CD14-positive monocyte (primary cell): Measurements from ENCODE around the gene PGM2L1. TPM values are rescaled to one million over a fixed set of nuclear protein-coding genes. Genes with fewer than 3 reads are reported as not detected.

Experiments used
- DNase-seq, 3 donors: peaks; one replicate each; pipeline ENCODE4 v3.0.0-alpha.2; 2011 to 2022
- H2AFZ ChIP-seq: 2 replicates; pipeline ENCODE4 v1.6.0; 2012; ENCODE audit warnings: mild to moderate bottlenecking, low read depth, low read length, inconsistent platforms; ENCODE audit not compliant: insufficient read depth, poor library complexity, severe bottlenecking
- H3K27ac ChIP-seq, 2 donors: 1 replicate in 1 of 2; 2 replicates in 1 of 2; pipeline ENCODE4 v1.5.1; 2012 to 2013; ENCODE audit warnings: low read length in 2 of 2, control low read depth in 1 of 2, inconsistent platforms in 1 of 2, low read depth in 1 of 2, mild to moderate bottlenecking in 1 of 2
- H3K27me3 ChIP-seq, 2 donors: one replicate each; pipeline versions ENCODE4 v1.6.0 to v1.6.1; 2011 to 2013; ENCODE audit warnings: low read length in 2 of 2; ENCODE audit not compliant: control insufficient read depth in 2 of 2, insufficient read depth in 2 of 2
- H3K36me3 ChIP-seq, 2 donors: replicated peaks in 1 of 2; 1 replicate in 1 of 2; 2 replicates in 1 of 2; pipeline versions ENCODE4 v1.5.1 to v1.6.1; 2012 to 2013; ENCODE audit warnings: low read length in 2 of 2, control low read depth in 1 of 2, inconsistent platforms in 1 of 2, mild to moderate bottlenecking in 1 of 2; ENCODE audit not compliant: insufficient read depth in 2 of 2, control insufficient read depth in 1 of 2
- H3K4me1 ChIP-seq, 2 donors: 1 replicate in 1 of 2; 2 replicates in 1 of 2; pipeline versions ENCODE4 v1.5.1 to v1.6.1; 2012 to 2013; ENCODE audit warnings: low read length in 2 of 2, control low read depth in 1 of 2, inconsistent platforms in 1 of 2, mild to moderate bottlenecking in 1 of 2, moderate library complexity in 1 of 2; ENCODE audit not compliant: insufficient read depth in 2 of 2, control insufficient read depth in 1 of 2
- H3K4me2 ChIP-seq: replicated peaks from 2 replicates; pipeline ENCODE3; 2012; ENCODE audit warnings: low read length, moderate library complexity, mild to moderate bottlenecking; ENCODE audit not compliant: poor library complexity, severe bottlenecking; ENCODE audit errors: extremely low read depth
- H3K4me3 ChIP-seq, 3 experiments: fragments of 200-600 bp in 1 of 3; sonication (generic) in 1 of 3; replicated peaks in 1 of 3; 1 replicate in 2 of 3; 2 replicates in 1 of 3; pipeline ENCODE4 v1.5.1; 2011 to 2013; ENCODE audit warnings: low read length in 3 of 3, mild to moderate bottlenecking in 3 of 3, control low read depth in 2 of 3, low read depth in 2 of 3, inconsistent platforms in 1 of 3, moderate library complexity in 1 of 3
- H3K79me2 ChIP-seq: 2 replicates; pipeline ENCODE4 v1.6.0; 2012; ENCODE audit warnings: mild to moderate bottlenecking, control low read depth, inconsistent platforms, low read length, moderate library complexity; ENCODE audit not compliant: insufficient read depth
- H3K9ac ChIP-seq: 2 replicates; pipeline ENCODE4 v1.6.0; 2017; ENCODE audit warnings: low read length, mild to moderate bottlenecking; ENCODE audit not compliant: insufficient read depth, poor library complexity, severe bottlenecking
- H3K9me3 ChIP-seq, 2 donors: replicated peaks in 1 of 2; 1 replicate in 1 of 2; 2 replicates in 1 of 2; pipeline versions ENCODE4 v1.5.1 to v1.6.1; 2012 to 2013; ENCODE audit warnings: low read length in 2 of 2, control low read depth in 1 of 2; ENCODE audit not compliant: control insufficient read depth in 1 of 2, insufficient read depth in 1 of 2
- H4K20me1 ChIP-seq: 2 replicates; pipeline ENCODE4 v1.6.0; 2012; ENCODE audit warnings: mild to moderate bottlenecking, low read length, control low read depth, moderate library complexity; ENCODE audit not compliant: insufficient read depth
- H3K27ac Mint-ChIP-seq, 7 donors: one replicate each; pipeline ENCODE4 v1.8.0; 2020; ENCODE audit warnings: mild to moderate bottlenecking in 7 of 7, mixed read lengths in 7 of 7, moderate library complexity in 6 of 7, inconsistent platforms in 2 of 7
- H3K27me3 Mint-ChIP-seq, 3 donors: one replicate each; pipeline ENCODE4 v1.8.0; 2021 to 2022; ENCODE audit warnings: low read depth in 3 of 3, mild to moderate bottlenecking in 3 of 3, mixed read lengths in 3 of 3, moderate library complexity in 3 of 3, inconsistent platforms in 1 of 3
- H3K36me3 Mint-ChIP-seq, 2 donors: one replicate each; pipeline ENCODE4 v1.8.0; 2020; ENCODE audit warnings: mixed read lengths in 2 of 2, inconsistent platforms in 1 of 2, mild to moderate bottlenecking in 1 of 2
- H3K4me1 Mint-ChIP-seq: one replicate; pipeline ENCODE4 v1.8.0; 2020; ENCODE audit warnings: mild to moderate bottlenecking, mixed read lengths
- H3K4me3 Mint-ChIP-seq, 2 donors: one replicate each; pipeline ENCODE4 v1.8.0; 2020; ENCODE audit warnings: mild to moderate bottlenecking in 2 of 2, mixed read lengths in 2 of 2, moderate library complexity in 1 of 2
- H3K9me3 Mint-ChIP-seq, 7 donors: one replicate each; pipeline ENCODE4 v1.8.0; 2020 to 2022; ENCODE audit warnings: mixed read lengths in 7 of 7, mild to moderate bottlenecking in 6 of 7, moderate library complexity in 6 of 7, inconsistent platforms in 2 of 7
- CTCF ChIP-seq: fragments of 200-600 bp; IDR thresholded peaks from one replicate; pipeline ENCODE4 v1.8.0; 2022; ENCODE audit warnings: antibody characterized with exemption, mild to moderate bottlenecking
- WGBS: methylation state at CpG from one replicate; pipeline ENCODE4 v1.1.5; 2013; ENCODE audit warnings: missing lambda C conversion rate; ENCODE audit not compliant: insufficient coverage; 5-methylcytosine and 5-hydroxymethylcytosine counted together
- intact Hi-C, 2 donors: fragments of 100-400 bp; cut with micrococcal nuclease; formaldehyde crosslinking; loops; one replicate each; pipeline versions ENCODE4 v1.15.0 to v1.15.1; 2023
- polyA plus RNA-seq, 3 donors: library from polyadenylated mRNA; depleted of rRNA in 1 of 3; unstranded in 2 of 3; stranded (reverse) in 1 of 3; fragments of 300-500 nt in 2 of 3; fragments of >200 nt in 1 of 3; fragmentation: Illumina TruSeq in 2 of 3; gene quantifications; 1 replicate in 2 of 3; 2 replicates in 1 of 3; pipeline ENCODE4 v1.2.3, GENCODE V29; 2012 to 2021

PGM2L1 gene
- polyA plus RNA-seq, 3 donors: 0.25 to 0.81 (median 0.62) TPM

DNA sequence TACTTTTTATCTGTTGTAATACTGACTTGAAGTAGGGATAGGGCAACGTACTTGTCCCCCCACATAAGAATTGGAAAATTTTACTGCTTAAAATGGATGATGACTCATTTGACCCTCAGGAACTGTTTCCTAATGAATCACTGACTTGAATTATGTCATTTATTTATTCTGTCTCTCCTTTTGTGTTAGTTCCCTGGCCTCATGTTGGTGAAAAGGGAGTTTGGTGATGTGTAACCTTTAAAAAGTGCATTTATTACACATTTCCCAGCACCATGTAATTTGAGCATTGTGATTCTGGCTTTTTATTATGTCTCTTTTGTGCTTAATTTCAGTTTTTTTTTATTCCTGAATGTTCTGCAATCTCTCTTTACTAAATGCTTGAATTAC is 20.3 kb upstream of the PGM2L1 start:
- Mint-ChIP-seq H3K9me3 (no peaks in the 10 kb centered on the region), H3K27ac (no peak overlapping the region), H3K27me3 (peaks cover 0 to 3% (median 0%) of the 10 kb centered on the region in 3 donors), H3K4me1 (no peaks in the 10 kb centered on the region), H3K4me3 (no peak overlapping the region), H3K36me3 (no peaks in the 10 kb centered on the region)
- no CpG with 5 or more reads among the region's 1 CpG for WGBS
- Histone ChIP-seq H3K4me2 (no peak overlapping the region), H3K27me3 (no peaks in the 10 kb centered on the region), H3K4me1 (no peaks in the 10 kb centered on the region), H3K9ac (no peak overlapping the region), H3K27ac (no peak overlapping the region), H3K79me2 (no peaks in the 10 kb centered on the region), H4K20me1 (no peaks in the 10 kb centered on the region), H3K9me3 (no peaks in the 10 kb centered on the region), H3K36me3 (no peaks in the 10 kb centered on the region), H2AFZ (no peak overlapping the region), H3K4me3 (no peak overlapping the region)
- intact Hi-C loops: no loop called here
- no peak for TF ChIP-seq CTCF
- DNase-seq: no peak

GRCh38 chr11:74417860-74418508 is 19.8 kb upstream of the PGM2L1 start:
- H3K36me3 Mint-ChIP-seq: no peaks in the 10 kb centered on the region
- intact Hi-C loops: no loop called here
- no CpG with 5 or more reads among the region's 4 CpGs for WGBS
- H3K4me3 Mint-ChIP-seq: no peak overlapping the region
- DNase-seq: no peak
- peaks cover 0 to 3% (median 0%) of the 10 kb centered on the region in 3 donors for H3K27me3 Mint-ChIP-seq
- Histone ChIP-seq H2AFZ (no peak overlapping the region), H3K4me2 (no peak overlapping the region), H3K4me3 (no peak overlapping the region), H3K27me3 (no peaks in the 10 kb centered on the region), H3K79me2 (no peaks in the 10 kb centered on the region), H3K27ac (no peak overlapping the region), H3K36me3 (no peaks in the 10 kb centered on the region), H3K4me1 (no peaks in the 10 kb centered on the region), H3K9ac (no peak overlapping the region), H3K9me3 (no peaks in the 10 kb centered on the region), H4K20me1 (no peaks in the 10 kb centered on the region)
- no peaks in the 10 kb centered on the region for H3K9me3 Mint-ChIP-seq
- H3K27ac Mint-ChIP-seq: no peak overlapping the region
- TF ChIP-seq CTCF: no peak
- no peaks in the 10 kb centered on the region for H3K4me1 Mint-ChIP-seq
